HepG2 (cell line): Measurements from ENCODE around the gene ESPNL. TPM values are rescaled to one million over a fixed set of nuclear protein-coding genes. Genes with fewer than 3 reads are reported as not detected.

Source experiments
- ATAC-seq: fragments of 200-7000 bp; cut with Tn5 transposase; 3 replicates; pipeline ENCODE4 v1.9.1; 2020; ENCODE audit warnings: mild to moderate bottlenecking, moderate library complexity
- BruUV-seq: library from RNA; stranded (reverse); fragments of 400-500 nt; replicated peaks from 2 replicates; lab custom pipeline; 2021; lab: Mats Ljungman, UMichigan
- CTCF ChIA-PET: fragments of 300-600 bp; formaldehyde crosslinking; extraction: SDS; loops from one replicate; lab custom pipeline; 2021; ENCODE audit warnings: low total read pairs, inconsistent platforms, low intra/inter-chr PET ratio; lab: Yijun Ruan, JAX
- POLR2A ChIA-PET: fragments of 350-600 bp; sonication (Branson Sonifier 250); formaldehyde crosslinking; loops from one replicate; lab custom pipeline; 2020; ENCODE audit warnings: antibody characterized with exemption, inconsistent platforms; lab: Yijun Ruan, JAX
- DNase-seq: peaks from one replicate; pipeline ENCODE4 v3.0.0-alpha.2; 2015; ENCODE audit warnings: low spot score
- FAIRE-seq: peaks from 3 replicates; lab custom pipeline; 2011; peaks lifted over from hg19 to GRCh38; lab: Jason Lieb, UNC
- H2AFZ ChIP-seq: one replicate; pipeline ENCODE4 v1.6.1; 2011; ENCODE audit warnings: low read length, inconsistent platforms
- H3K27ac ChIP-seq: fragments of 300-600 bp; 3 replicates; pipeline ENCODE4 v1.8.0; 2011; ENCODE audit warnings: mixed run types, mild to moderate bottlenecking, mixed read lengths, low read length, inconsistent platforms; ENCODE audit not compliant: insufficient read depth; ENCODE audit errors: extremely low read length
- H3K27me3 ChIP-seq, 2 experiments: fragments of 200-600 bp in 1 of 2; 2 replicates in 1 of 2; 3 replicates in 1 of 2; pipeline versions ENCODE4 v1.6.0 to v1.8.0; 2011; ENCODE audit warnings: low read length in 2 of 2, mild to moderate bottlenecking in 2 of 2, moderate library complexity in 2 of 2, inconsistent platforms in 1 of 2; ENCODE audit not compliant: insufficient read depth in 2 of 2, control insufficient read depth in 1 of 2
- H3K36me3 ChIP-seq, 2 experiments: fragments of 200-600 bp in 1 of 2; replicated peaks in 1 of 2; 2 replicates in 1 of 2; 3 replicates in 1 of 2; pipeline versions ENCODE4 v1.5.1 to v1.8.0; 2011; ENCODE audit warnings: low read length in 2 of 2, inconsistent platforms in 1 of 2; ENCODE audit not compliant: insufficient read depth in 2 of 2, control insufficient read depth in 1 of 2
- H3K4me1 ChIP-seq: 2 replicates; pipeline ENCODE4 v1.5.1; 2012; ENCODE audit warnings: low read length, inconsistent platforms; ENCODE audit not compliant: insufficient read depth
- H3K4me2 ChIP-seq: 2 replicates; pipeline ENCODE4 v1.6.0; 2011; ENCODE audit warnings: low read depth, low read length, inconsistent platforms
- H3K4me3 ChIP-seq, 3 experiments: fragments of 200-600 bp in 1 of 3; sonication (generic), shearing (Covaris generic) in 1 of 3; replicated peaks in 1 of 3; 2 replicates each; pipeline ENCODE4 v1.5.1; 2011 to 2016; ENCODE audit warnings: low read length in 3 of 3, inconsistent platforms in 2 of 3, low read depth in 2 of 3, mild to moderate bottlenecking in 2 of 3, control low read depth in 1 of 3, mixed read lengths in 1 of 3; ENCODE audit not compliant: insufficient read depth in 1 of 3
- H3K79me2 ChIP-seq: one replicate; pipeline ENCODE4 v1.6.1; 2011; ENCODE audit warnings: low read length, inconsistent platforms; ENCODE audit not compliant: insufficient read depth
- H3K9ac ChIP-seq: 2 replicates; pipeline ENCODE4 v1.6.0; 2011; ENCODE audit warnings: mild to moderate bottlenecking, low read depth, low read length, inconsistent platforms; ENCODE audit not compliant: insufficient read depth
- H3K9me3 ChIP-seq: 2 replicates; pipeline ENCODE4 v1.5.1; 2012; ENCODE audit warnings: mild to moderate bottlenecking, low read length
- H4K20me1 ChIP-seq: 2 replicates; pipeline ENCODE4 v1.6.0; 2011; ENCODE audit warnings: inconsistent platforms, mild to moderate bottlenecking, low read length, moderate library complexity; ENCODE audit not compliant: insufficient read depth
- ATF2 ChIP-seq: sonication (generic); formaldehyde crosslinking; IDR thresholded peaks from 2 replicates; pipeline ENCODE4 v1.4.0; 2020; ENCODE audit warnings: missing genetic modification reagents
- HOMEZ ChIP-seq: IDR thresholded peaks from 2 replicates; pipeline ENCODE4 v1.6.1; 2016; ENCODE audit warnings: low read depth
- KLF12 ChIP-seq: sonication (generic); formaldehyde crosslinking; IDR thresholded peaks from 2 replicates; pipeline ENCODE4 v1.4.0; 2020; ENCODE audit warnings: missing genetic modification reagents, borderline replicate concordance
- MLX ChIP-seq: IDR thresholded peaks from 2 replicates; pipeline ENCODE4 v1.6.1; 2016
- SMC3 ChIP-seq: IDR thresholded peaks from 2 replicates; pipeline ENCODE4 v1.6.1; 2011; ENCODE audit warnings: low read length, improper control_type of control experiment
- U2AF1 ChIP-seq: fragments of 200-400 bp; formaldehyde crosslinking; optimal IDR thresholded peaks from 2 replicates; pipeline ENCODE3; 2017; ENCODE audit warnings: mild to moderate bottlenecking, low read depth, low read length
- ZNF143 ChIP-seq: sonication (generic); formaldehyde crosslinking; IDR thresholded peaks from 2 replicates; pipeline ENCODE4 v1.4.0; 2020; ENCODE audit warnings: missing genetic modification reagents
- ZNF24 ChIP-seq: fragments of 450-650 bp; IDR thresholded peaks from 2 replicates; pipeline ENCODE4 v1.6.1; 2017; ENCODE audit warnings: antibody characterized with exemption, mild to moderate bottlenecking
- ZNF280D ChIP-seq: sonication (generic); formaldehyde crosslinking; IDR thresholded peaks from 2 replicates; pipeline ENCODE4 v1.5.1; 2020; ENCODE audit warnings: mild to moderate bottlenecking, missing genetic modification reagents
- WGBS: methylation state at CpG from one replicate; pipeline ENCODE4 v1.1.6; 2017; ENCODE audit warnings: low lambda C conversion rate; 5-methylcytosine and 5-hydroxymethylcytosine counted together
- in situ Hi-C: cut with HindIII; loops from 2 replicates; pipeline ENCODE4 v1.10.0; 2017; ENCODE audit warnings: low pct_unique_long_range_greater_than_20kb; ENCODE audit not compliant: extremely low pct_ligation_motif_present
- intact Hi-C: fragments of 100-400 bp; cut with micrococcal nuclease; formaldehyde crosslinking; loops from one replicate; pipeline ENCODE4 v1.10.0; 2022; ENCODE audit not compliant: unreplicated experiment
- polyA plus RNA-seq, 8 experiments: library from polyadenylated mRNA; depleted of rRNA in 3 of 8; stranded (reverse) in 7 of 8; unstranded in 1 of 8; fragments of >200 nt; fragmentation: Illumina TruSeq in 4 of 8; extraction: Trizol in 4 of 8; gene quantifications; 2 replicates each; pipeline versions ENCODE4 v1.2.1 to v1.2.3, GENCODE V29; 2011 to 2016; ENCODE audit warnings: low read depth in 4 of 8, missing spikeins in 1 of 8, mixed read lengths in 1 of 8; ENCODE audit not compliant: insufficient read depth in 1 of 8
- total RNA-seq, 5 experiments: library from RNA; depleted of rRNA; stranded (reverse); fragments of >200 nt; fragmentation: Illumina TruSeq; extraction: Trizol; gene quantifications; 2 replicates each; pipeline ENCODE4 v1.2.3, GENCODE V29; 2016; ENCODE audit warnings: low read depth in 1 of 5

The ESPNL gene
- total and polyA plus RNA-seq, 2 of the 13 experiments (the other 11 are each of a cell fraction or from before 2014, with no cell fraction given) = 0.45 to 0.80 TPM

GRCh38 chr2:238154570-238154969 lies 54.4 kb downstream of the ESPNL start:
- no TSS peak for BruUV-seq
- in situ Hi-C loops = no loop called here
- ChIA-PET POLR2A (no interaction called here), CTCF (no interaction called here)
- H3K4me1 ChIP-seq = peaks cover 26% of the 10 kb centered on the region
- no peak overlapping the region for H3K27ac ChIP-seq
- H3K4me2 ChIP-seq = no peak overlapping the region
- no peak overlapping the region for H3K4me3 ChIP-seq
- no peaks in the 10 kb centered on the region for H3K79me2 ChIP-seq
- no peaks in the 10 kb centered on the region for H4K20me1 ChIP-seq
- intact Hi-C loops = no loop called here
- H3K36me3 ChIP-seq = no peaks in the 10 kb centered on the region
- FAIRE-seq (no peak), DNase-seq (no peak), ATAC-seq (no peak)
- H2AFZ ChIP-seq = no peak overlapping the region
- WGBS = 46% methylated on average over 10 of the region's 10 CpGs
- H3K9me3 ChIP-seq = no peaks in the 10 kb centered on the region
- H3K9ac ChIP-seq = no peak overlapping the region
- H3K27me3 ChIP-seq = peaks cover 29 to 66% of the 10 kb centered on the region in 2 experiments
- TF ChIP-seq KLF12 (CRISPR knock-in tag) (no peak), HOMEZ (CRISPR knock-in tag) (no peak), ZNF280D (CRISPR knock-in tag) (no peak), U2AF1 (no peak), SMC3 (no peak), ZNF143 (no peak), ZNF24 (no peak), MLX (CRISPR knock-in tag) (no peak), ATF2 (no peak)
